Heart right ventricle (tissue), 16 donors: ENCODE measurements around the gene ATXN2. TPM values are rescaled to one million over a fixed set of nuclear protein-coding genes. Genes with fewer than 3 reads are reported as not detected.
A peak's percentile ranks its signal among the peaks of the same experiment; 100 is the strongest.

Experiments used
- ATAC-seq, 8 donors: fragments of 200-7000 bp; cut with Tn5 transposase; one replicate each; pipeline ENCODE4 v1.9.1; 2020; ENCODE audit warnings: mild to moderate bottlenecking in 8 of 8, moderate library complexity in 8 of 8, moderate number of reproducible peaks in 1 of 8
- DNase-seq, 2 donors: peaks; one replicate each; pipeline ENCODE4 v3.0.0-alpha.2; 2020
- H3K27ac ChIP-seq, 10 donors: fragments of 200-600 bp; sonication (generic) in 2 of 10; one replicate each; pipeline versions ENCODE4 v1.5.0 to v1.8.0; 2020 to 2022; ENCODE audit warnings: mild to moderate bottlenecking in 3 of 10
- H3K27me3 ChIP-seq, 7 donors: fragments of 200-600 bp; one replicate each; pipeline ENCODE4 v1.8.0; 2021 to 2022; ENCODE audit warnings: mild to moderate bottlenecking in 2 of 7
- H3K36me3 ChIP-seq, 9 donors: fragments of 200-600 bp; sonication (generic) in 1 of 9; one replicate each; pipeline versions ENCODE4 v1.5.0 to v1.8.0; 2020 to 2022; ENCODE audit warnings: mild to moderate bottlenecking in 2 of 9
- H3K4me1 ChIP-seq, 9 donors: fragments of 200-600 bp; sonication (generic) in 1 of 9; one replicate each; pipeline versions ENCODE4 v1.5.0 to v1.8.0; 2020 to 2022; ENCODE audit warnings: mild to moderate bottlenecking in 4 of 9
- H3K4me3 ChIP-seq, 10 donors: fragments of 200-600 bp; sonication (generic) in 2 of 10; one replicate each; pipeline versions ENCODE4 v1.5.0 to v1.8.0; 2020 to 2022; ENCODE audit warnings: mild to moderate bottlenecking in 7 of 10, moderate library complexity in 2 of 10
- H3K9me3 ChIP-seq, 11 donors: fragments of 200-600 bp in 10 of 11; sonication (generic) in 2 of 11; one replicate each; pipeline versions ENCODE4 v1.5.0 to v1.8.0; 2013 to 2022; ENCODE audit warnings: mild to moderate bottlenecking in 2 of 11, control low read depth in 1 of 11, moderate library complexity in 1 of 11
- CTCF ChIP-seq, 9 donors: fragments of 200-600 bp; sonication (generic) in 2 of 9; IDR thresholded peaks; one replicate each; pipeline versions ENCODE4 v1.5.0 to v1.8.0; 2021 to 2022; ENCODE audit warnings: antibody characterized with exemption in 9 of 9, mild to moderate bottlenecking in 5 of 9, moderate library complexity in 1 of 9
- WGBS, 2 donors: extraction: QIAGEN DNeasy Blood & Tissue Kit; methylation state at CpG; one replicate each; pipeline ENCODE4 v1.1.7; 2013; ENCODE audit warnings: inconsistent platforms in 1 of 2; 5-methylcytosine and 5-hydroxymethylcytosine counted together
- intact Hi-C, 10 donors: fragments of 100-400 bp; cut with DNase I; formaldehyde crosslinking; loops; one replicate each; pipeline versions ENCODE4 v1.11.1 to v1.14.2; 2022
- polyA plus RNA-seq, 2 donors: library from polyadenylated mRNA; stranded (reverse); fragments of 200-250 nt; gene quantifications; one replicate each; pipeline ENCODE4 v1.2.3, GENCODE V29; 2013
- total RNA-seq, 10 donors: library from RNA; stranded (reverse); fragmentation: NEBNext Ultra II Directional in 3 of 10; extraction: Animal tissue kit (Norgen Biotek cat#: 25700) in 3 of 10; gene quantifications; one replicate each; pipeline versions ENCODE4 v1.2.1 to v1.2.4, GENCODE V29; 2021 to 2023
- donor health status: Arrhythmogenic right ventricular cardiomyopathy.
- donor health status: ischemic (EF 13 %, LVEDD 7.1; RV severe dilation, severe dysfunction).
- donor health status: healthy with polysubstance abuse.
- donor health status: DM: no; HTN: yes; CAD: no.
- donor health status: DM: no; HTN: no; CAD: no.
- donor health status: ischemic (EF 25% LVEDD 6.9; RV normal size, moderate dysfunction).
- donor health status: ischemic (EF 25% LVEDD 5.7; RV mildly dilated, moderate dysfunction).
- donor health status: healthy.
- donor health status: DM: yes; HTN: yes; CAD: no.
- donor health status: Ischemic cardiomyopathy.
- donor health status: ischemic (EF 35%, LVEDD 5.7; RV mildly dilated, moderate dysfunction).
- donor health status: nonischemic (EF 11% LVEDD 7.7; RV severe dilation, severe dysfunction).
- donor health status: DM: yes; HTN: yes; CAD: no.
- donor health status: PGD.
- donor health status: ischemic (EF 29% LVEDD 5.4; RV normal size, mild dysfunction).
- donor health status: nonischemic (EF 23%, LVEDD 6.1; RV moderate dilation, normal function).

Gene ATXN2
- total and polyA plus RNA-seq, 12 donors: 18.8 to 69.9 (median 55.0) TPM

DNA sequence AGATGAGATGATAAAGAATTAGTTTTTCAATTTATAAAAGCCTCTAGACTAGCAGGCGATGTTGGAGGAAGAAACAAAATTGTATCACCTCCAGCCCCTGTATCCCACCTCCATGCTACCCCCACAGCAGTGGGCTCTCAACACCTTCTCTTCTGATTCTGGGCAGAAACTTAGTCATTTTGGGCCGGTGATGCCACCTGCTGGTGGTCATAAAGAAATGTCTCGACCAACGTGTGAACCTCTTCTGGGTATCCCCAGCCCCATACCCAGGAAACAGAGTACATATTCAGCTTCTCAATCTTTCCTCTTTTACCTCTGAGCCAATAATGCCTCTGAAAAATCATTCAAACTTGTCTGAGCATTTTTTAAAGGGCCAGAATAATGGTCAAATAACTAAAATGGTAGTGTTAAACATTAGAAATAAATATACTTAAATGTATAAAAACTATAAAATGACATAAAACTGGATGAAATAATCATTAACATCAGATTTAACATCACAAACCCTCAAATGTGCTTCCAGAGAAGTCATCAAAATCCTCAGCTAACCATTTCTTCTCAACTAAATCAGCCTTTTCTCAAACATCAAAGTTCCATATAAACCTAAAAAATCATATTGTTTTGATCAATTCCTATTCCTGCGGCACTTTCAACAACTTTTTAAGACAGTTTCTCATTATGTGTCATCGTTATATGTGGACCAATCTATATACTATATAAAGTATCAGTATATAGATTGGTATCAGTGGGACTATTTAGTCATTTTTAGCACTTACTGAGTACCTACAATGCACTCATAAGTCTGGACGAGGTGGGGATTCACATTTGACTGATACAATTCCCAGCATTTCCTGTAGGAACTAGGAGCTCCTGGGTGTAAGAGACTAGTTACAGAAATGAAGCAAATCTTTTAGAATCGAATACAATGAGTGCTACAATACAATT is 69.4 kb downstream of the ATXN2 start:
- DNase-seq (peak; percentile 23 to 27), ATAC-seq (peak in 2 of 8 donors; percentile 47 to 53)
- Histone ChIP-seq H3K27ac (no peak overlapping the region), H3K9me3 (no peaks in the 10 kb centered on the region), H3K27me3 (no peaks in the 10 kb centered on the region), H3K4me1 (peaks cover 0 to 6% (median 0%) of the 10 kb centered on the region in 9 donors), H3K36me3 (peaks cover 0 to 95% (median 18%) of the 10 kb centered on the region in 9 donors), H3K4me3 (no peak overlapping the region)
- TF ChIP-seq CTCF (IDR thresholded peaks at IDR 0.05): peak; percentile 42 to 79 (median 73)
- WGBS, 2 donors: 54 to 55% methylated on average over 8 of the region's 8 CpGs
- intact Hi-C loops: loop anchor here (1.0 to 10.0 kb wide), 6 partner anchors 75 to 145 kb away; no protein-coding TSS in a partner anchor

DNA sequence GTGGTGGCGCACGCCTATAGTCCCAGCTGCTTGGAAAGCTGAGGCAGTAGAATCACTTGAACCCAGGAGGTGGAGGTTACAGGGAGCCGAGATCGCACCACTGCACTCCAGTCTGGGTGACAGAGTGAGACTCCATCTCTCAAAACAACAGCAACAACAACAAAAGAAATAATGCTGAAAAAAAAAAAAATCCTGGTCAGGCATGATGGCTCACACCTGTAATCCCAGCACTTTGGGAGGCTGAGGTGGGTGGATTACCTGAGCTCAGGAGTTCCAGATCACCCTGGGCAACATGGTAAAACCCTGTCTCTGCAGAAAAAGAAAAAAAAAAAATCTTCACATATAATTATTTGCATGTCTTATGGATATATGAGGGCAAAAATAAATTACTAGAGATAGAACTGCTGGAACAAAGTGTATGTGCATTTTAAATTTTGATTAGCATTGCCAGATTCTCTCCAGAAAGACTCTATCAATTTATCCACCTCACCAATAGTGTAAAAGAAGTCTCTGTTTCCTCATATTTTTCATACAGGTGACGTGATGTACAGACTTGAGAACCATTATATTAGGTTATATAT is 75.4 kb downstream of the ATXN2 start:
- WGBS, 2 donors: 96 to 97% methylated on average over 5 of the region's 5 CpGs
- intact Hi-C loops: loop anchor here in 3 of 10 donors (10.0 kb wide), 3 partner anchors 69 to 151 kb away; no protein-coding TSS in a partner anchor

GRCh38 chr12:111521801-111522200 is 77.3 kb downstream of the ATXN2 start:
- no peaks in the 10 kb centered on the region for H3K9me3 ChIP-seq
- DNase-seq (no peak), ATAC-seq (no peak)
- no peak overlapping the region for H3K27ac ChIP-seq
- H3K4me3 ChIP-seq: no peak overlapping the region
- peaks cover 0 to 9% (median 0%) of the 10 kb centered on the region in 9 donors for H3K4me1 ChIP-seq
- peaks cover 0 to 100% (median 45%) of the 10 kb centered on the region in 9 donors for H3K36me3 ChIP-seq
- intact Hi-C loops: loop anchor here in 3 of 10 donors (10.0 kb wide), 3 partner anchors 67 to 153 kb away; no protein-coding TSS in a partner anchor
- 95 to 99% methylated on average over 2 of the region's 2 CpGs for WGBS, 2 donors
- no peak for TF ChIP-seq CTCF (IDR thresholded peaks at IDR 0.05)
- H3K27me3 ChIP-seq: no peaks in the 10 kb centered on the region

More for the DNA sequence above, 75.4 kb downstream of the ATXN2 start:
- peaks cover 0 to 100% (median 41%) of the 10 kb centered on the region in 9 donors for H3K36me3 ChIP-seq
- H3K9me3 ChIP-seq: no peaks in the 10 kb centered on the region
- H3K4me1 ChIP-seq: peaks cover 0 to 8% (median 0%) of the 10 kb centered on the region in 9 donors
- ATAC-seq (no peak), DNase-seq (no peak)
- H3K27ac ChIP-seq: no peak overlapping the region
- H3K4me3 ChIP-seq: no peak overlapping the region
- no peaks in the 10 kb centered on the region for H3K27me3 ChIP-seq
- TF ChIP-seq CTCF (IDR thresholded peaks at IDR 0.05): no peak

DNA sequence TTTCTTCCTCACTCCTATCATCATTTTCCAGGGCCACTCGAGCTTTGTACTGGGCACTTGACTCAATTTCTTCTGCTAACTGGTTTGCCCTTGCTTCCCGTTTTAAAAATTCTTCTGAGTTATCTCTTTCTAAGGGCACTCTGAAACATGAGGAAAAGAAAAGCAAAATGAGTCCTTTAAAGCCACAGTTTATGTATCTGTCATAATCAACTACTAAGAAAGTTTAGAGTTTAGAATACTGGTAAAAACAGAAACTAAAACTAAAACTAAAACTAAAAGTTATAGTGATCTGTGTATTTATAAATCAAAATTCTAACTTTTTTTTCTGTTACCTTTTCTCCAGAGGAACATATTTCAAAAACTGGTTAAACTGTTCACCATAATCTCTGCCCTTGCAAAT is 79.2 kb downstream of the ATXN2 start:
- 49 to 72% methylated on average over 2 of the region's 2 CpGs for WGBS, 2 donors
- H3K4me3 ChIP-seq: no peak overlapping the region
- no peaks in the 10 kb centered on the region for H3K27me3 ChIP-seq
- H3K4me1 ChIP-seq: peaks cover 0 to 9% (median 0%) of the 10 kb centered on the region in 9 donors
- no peak for TF ChIP-seq CTCF (IDR thresholded peaks at IDR 0.05)
- intact Hi-C loops: loop anchor here in 3 of 10 donors (10.0 kb wide), 3 partner anchors 65 to 155 kb away; no protein-coding TSS in a partner anchor
- no peak overlapping the region for H3K27ac ChIP-seq
- ATAC-seq: no peak
- H3K9me3 ChIP-seq: no peaks in the 10 kb centered on the region
- no peak for DNase-seq
- peaks cover 0 to 100% (median 50%) of the 10 kb centered on the region in 9 donors for H3K36me3 ChIP-seq
